HepG2 (cell line): ENCODE measurements around the gene CELF4. TPM values are rescaled to one million over a fixed set of nuclear protein-coding genes. Genes with fewer than 3 reads are reported as not detected.

Experiments used
- ATAC-seq: fragments of 200-7000 bp; cut with Tn5 transposase; 3 replicates; pipeline ENCODE4 v1.9.1; 2020; ENCODE audit warnings: mild to moderate bottlenecking, moderate library complexity
- BruUV-seq: library from RNA; stranded (reverse); fragments of 400-500 nt; replicated peaks from 2 replicates; lab custom pipeline; 2021; lab: Mats Ljungman, UMichigan
- CTCF ChIA-PET: fragments of 300-600 bp; formaldehyde crosslinking; extraction: SDS; loops from one replicate; lab custom pipeline; 2021; ENCODE audit warnings: low total read pairs, inconsistent platforms, low intra/inter-chr PET ratio; lab: Yijun Ruan, JAX
- POLR2A ChIA-PET: fragments of 350-600 bp; sonication (Branson Sonifier 250); formaldehyde crosslinking; loops from one replicate; lab custom pipeline; 2020; ENCODE audit warnings: antibody characterized with exemption, inconsistent platforms; lab: Yijun Ruan, JAX
- DNase-seq: peaks from one replicate; pipeline ENCODE4 v3.0.0-alpha.2; 2015; ENCODE audit warnings: low spot score
- FAIRE-seq: peaks from 3 replicates; lab custom pipeline; 2011; peaks lifted over from hg19 to GRCh38; lab: Jason Lieb, UNC
- H2AFZ ChIP-seq: one replicate; pipeline ENCODE4 v1.6.1; 2011; ENCODE audit warnings: low read length, inconsistent platforms
- H3K27ac ChIP-seq: fragments of 300-600 bp; 3 replicates; pipeline ENCODE4 v1.8.0; 2011; ENCODE audit warnings: mixed run types, mild to moderate bottlenecking, mixed read lengths, low read length, inconsistent platforms; ENCODE audit not compliant: insufficient read depth; ENCODE audit errors: extremely low read length
- H3K27me3 ChIP-seq, 2 experiments: fragments of 200-600 bp in 1 of 2; 2 replicates in 1 of 2; 3 replicates in 1 of 2; pipeline versions ENCODE4 v1.6.0 to v1.8.0; 2011; ENCODE audit warnings: low read length in 2 of 2, mild to moderate bottlenecking in 2 of 2, moderate library complexity in 2 of 2, inconsistent platforms in 1 of 2; ENCODE audit not compliant: insufficient read depth in 2 of 2, control insufficient read depth in 1 of 2
- H3K36me3 ChIP-seq, 2 experiments: fragments of 200-600 bp in 1 of 2; replicated peaks in 1 of 2; 2 replicates in 1 of 2; 3 replicates in 1 of 2; pipeline versions ENCODE4 v1.5.1 to v1.8.0; 2011; ENCODE audit warnings: low read length in 2 of 2, inconsistent platforms in 1 of 2; ENCODE audit not compliant: insufficient read depth in 2 of 2, control insufficient read depth in 1 of 2
- H3K4me1 ChIP-seq: 2 replicates; pipeline ENCODE4 v1.5.1; 2012; ENCODE audit warnings: low read length, inconsistent platforms; ENCODE audit not compliant: insufficient read depth
- H3K4me2 ChIP-seq: 2 replicates; pipeline ENCODE4 v1.6.0; 2011; ENCODE audit warnings: low read depth, low read length, inconsistent platforms
- H3K4me3 ChIP-seq, 3 experiments: fragments of 200-600 bp in 1 of 3; sonication (generic), shearing (Covaris generic) in 1 of 3; replicated peaks in 1 of 3; 2 replicates each; pipeline ENCODE4 v1.5.1; 2011 to 2016; ENCODE audit warnings: low read length in 3 of 3, inconsistent platforms in 2 of 3, low read depth in 2 of 3, mild to moderate bottlenecking in 2 of 3, control low read depth in 1 of 3, mixed read lengths in 1 of 3; ENCODE audit not compliant: insufficient read depth in 1 of 3
- H3K79me2 ChIP-seq: one replicate; pipeline ENCODE4 v1.6.1; 2011; ENCODE audit warnings: low read length, inconsistent platforms; ENCODE audit not compliant: insufficient read depth
- H3K9ac ChIP-seq: 2 replicates; pipeline ENCODE4 v1.6.0; 2011; ENCODE audit warnings: mild to moderate bottlenecking, low read depth, low read length, inconsistent platforms; ENCODE audit not compliant: insufficient read depth
- H3K9me3 ChIP-seq: 2 replicates; pipeline ENCODE4 v1.5.1; 2012; ENCODE audit warnings: mild to moderate bottlenecking, low read length
- H4K20me1 ChIP-seq: 2 replicates; pipeline ENCODE4 v1.6.0; 2011; ENCODE audit warnings: inconsistent platforms, mild to moderate bottlenecking, low read length, moderate library complexity; ENCODE audit not compliant: insufficient read depth
- BORCS8-MEF2B ChIP-seq: sonication (generic); formaldehyde crosslinking; IDR thresholded peaks from 2 replicates; pipeline ENCODE4 v1.8.0; 2022; ENCODE audit warnings: mild to moderate bottlenecking, missing genetic modification reagents
- E2F1 ChIP-seq: sonication (generic); formaldehyde crosslinking; IDR thresholded peaks from 2 replicates; pipeline ENCODE4 v1.5.0; 2020; ENCODE audit warnings: missing genetic modification reagents
- ELF1 ChIP-seq: sonication (generic); formaldehyde crosslinking; IDR thresholded peaks from 2 replicates; pipeline ENCODE4 v1.4.0; 2020; ENCODE audit warnings: missing genetic modification reagents
- HES4 ChIP-seq: sonication (generic); formaldehyde crosslinking; IDR thresholded peaks from 2 replicates; pipeline ENCODE4 v1.9.0; 2021; ENCODE audit warnings: mild to moderate bottlenecking, missing genetic modification reagents, borderline replicate concordance
- HNRNPK ChIP-seq: fragments of 200-400 bp; formaldehyde crosslinking; IDR thresholded peaks from 2 replicates; pipeline ENCODE4 v1.6.1; 2018; ENCODE audit warnings: low read length, low read depth, moderate library complexity, mild to moderate bottlenecking; ENCODE audit not compliant: poor library complexity, severe bottlenecking
- HNRNPLL ChIP-seq: fragments of 200-400 bp; formaldehyde crosslinking; IDR thresholded peaks from 2 replicates; pipeline ENCODE4 v1.6.1; 2017; ENCODE audit warnings: mild to moderate bottlenecking, low read depth, low read length; ENCODE audit not compliant: poor library complexity, severe bottlenecking
- MAZ ChIP-seq, 2 experiments: sonication (generic) in 1 of 2; formaldehyde crosslinking in 1 of 2; IDR thresholded peaks; 2 replicates each; pipeline versions ENCODE4 v1.5.0 to v1.6.1; 2012 to 2020; ENCODE audit warnings: low read depth in 2 of 2, mild to moderate bottlenecking in 2 of 2, borderline replicate concordance in 1 of 2, improper control_type of control experiment in 1 of 2, low read length in 1 of 2, missing genetic modification reagents in 1 of 2, moderate library complexity in 1 of 2
- PAF1 ChIP-seq: IDR thresholded peaks from 2 replicates; pipeline ENCODE4 v1.6.1; 2016; ENCODE audit warnings: missing genetic modification reagents, missing compliant biosample characterization
- PAX8 ChIP-seq: sonication (generic); formaldehyde crosslinking; IDR thresholded peaks from 2 replicates; pipeline ENCODE4 v1.8.0; 2022; ENCODE audit warnings: mild to moderate bottlenecking, missing genetic modification reagents, borderline replicate concordance
- RFX1 ChIP-seq: fragments of 450-650 bp; IDR thresholded peaks from 2 replicates; pipeline ENCODE4 v1.6.1; 2017
- SALL2 ChIP-seq: sonication (generic); formaldehyde crosslinking; IDR thresholded peaks from 2 replicates; pipeline ENCODE4 v1.8.1; 2023; ENCODE audit warnings: mild to moderate bottlenecking, missing genetic modification reagents, inconsistent platforms
- SMARCE1 ChIP-seq: fragments of 450-650 bp; IDR thresholded peaks from 2 replicates; pipeline ENCODE4 v1.6.1; 2017; ENCODE audit warnings: borderline replicate concordance
- USF2 ChIP-seq, 2 experiments: sonication (generic) in 1 of 2; formaldehyde crosslinking in 1 of 2; IDR thresholded peaks; 2 replicates each; pipeline versions ENCODE4 v1.5.1 to v1.6.1; 2011 to 2020; ENCODE audit warnings: borderline replicate concordance in 1 of 2, low read depth in 1 of 2, low read length in 1 of 2, mild to moderate bottlenecking in 1 of 2, missing genetic modification reagents in 1 of 2, moderate library complexity in 1 of 2
- ZNF10 ChIP-seq: sonication (generic); formaldehyde crosslinking; IDR thresholded peaks from 2 replicates; pipeline ENCODE4 v1.4.0; 2020; ENCODE audit warnings: mild to moderate bottlenecking, low read depth, missing genetic modification reagents, borderline replicate concordance
- ZNF556 ChIP-seq: sonication (generic); formaldehyde crosslinking; IDR thresholded peaks from 2 replicates; pipeline ENCODE4 v1.4.0; 2020; ENCODE audit warnings: mild to moderate bottlenecking, missing genetic modification reagents, borderline replicate concordance
- ZNF564 ChIP-seq: sonication (generic); formaldehyde crosslinking; IDR thresholded peaks from 2 replicates; pipeline ENCODE4 v1.8.1; 2023; ENCODE audit warnings: mild to moderate bottlenecking, missing genetic modification reagents
- WGBS: methylation state at CpG from one replicate; pipeline ENCODE4 v1.1.6; 2017; ENCODE audit warnings: low lambda C conversion rate; 5-methylcytosine and 5-hydroxymethylcytosine counted together
- in situ Hi-C: cut with HindIII; loops from 2 replicates; pipeline ENCODE4 v1.10.0; 2017; ENCODE audit warnings: low pct_unique_long_range_greater_than_20kb; ENCODE audit not compliant: extremely low pct_ligation_motif_present
- intact Hi-C: fragments of 100-400 bp; cut with micrococcal nuclease; formaldehyde crosslinking; loops from one replicate; pipeline ENCODE4 v1.10.0; 2022; ENCODE audit not compliant: unreplicated experiment
- polyA plus RNA-seq, 8 experiments: library from polyadenylated mRNA; depleted of rRNA in 3 of 8; stranded (reverse) in 7 of 8; unstranded in 1 of 8; fragments of >200 nt; fragmentation: Illumina TruSeq in 4 of 8; extraction: Trizol in 4 of 8; gene quantifications; 2 replicates each; pipeline versions ENCODE4 v1.2.1 to v1.2.3, GENCODE V29; 2011 to 2016; ENCODE audit warnings: low read depth in 4 of 8, missing spikeins in 1 of 8, mixed read lengths in 1 of 8; ENCODE audit not compliant: insufficient read depth in 1 of 8
- total RNA-seq, 5 experiments: library from RNA; depleted of rRNA; stranded (reverse); fragments of >200 nt; fragmentation: Illumina TruSeq; extraction: Trizol; gene quantifications; 2 replicates each; pipeline ENCODE4 v1.2.3, GENCODE V29; 2016; ENCODE audit warnings: low read depth in 1 of 5
- TF ChIP-seq, protein P1 (sequence below): sonication (generic); formaldehyde crosslinking; IDR thresholded peaks from 2 replicates; pipeline ENCODE4 v1.5.1; 2020; ENCODE audit warnings: mild to moderate bottlenecking, moderate library complexity, missing genetic modification reagents
- TF ChIP-seq, protein P2 (sequence below): sonication (generic); formaldehyde crosslinking; IDR thresholded peaks from 2 replicates; pipeline ENCODE4 v1.9.0; 2022; ENCODE audit warnings: missing genetic modification reagents, mild to moderate bottlenecking, borderline replicate concordance

Gene CELF4
- total and polyA plus RNA-seq, 2 of the 13 experiments (the other 11 are each of a cell fraction or from before 2014, with no cell fraction given) = not detected

- H3K4me1 ChIP-seq = no peaks in the 10 kb centered on the region
- no TSS peak for BruUV-seq
- FAIRE-seq (no peak), DNase-seq (no peak), ATAC-seq (no peak)
- intact Hi-C loops = no loop called here
- H3K9me3 ChIP-seq = no peaks in the 10 kb centered on the region
- no peak overlapping the region for H3K4me2 ChIP-seq
- in situ Hi-C loops = no loop called here
- no peaks in the 10 kb centered on the region for H4K20me1 ChIP-seq
- H3K9ac ChIP-seq = no peak overlapping the region
- WGBS = 0% methylated on average over 5 of the region's 5 CpGs
- POLR2A ChIA-PET = no interaction called here
- no peaks in the 10 kb centered on the region for H3K79me2 ChIP-seq
- no peak overlapping the region for H3K4me3 ChIP-seq
- H3K27ac ChIP-seq = no peak overlapping the region
- H3K36me3 ChIP-seq = no peaks in the 10 kb centered on the region
- no peak overlapping the region for H2AFZ ChIP-seq
- peaks cover 5 to 12% of the 10 kb centered on the region in 2 experiments; a peak in 3 of 5 replicates for H3K27me3 ChIP-seq
- CTCF ChIA-PET = no interaction called here
- no peak for TF ChIP-seq HNRNPLL
- TF ChIP-seq, protein P1, sequence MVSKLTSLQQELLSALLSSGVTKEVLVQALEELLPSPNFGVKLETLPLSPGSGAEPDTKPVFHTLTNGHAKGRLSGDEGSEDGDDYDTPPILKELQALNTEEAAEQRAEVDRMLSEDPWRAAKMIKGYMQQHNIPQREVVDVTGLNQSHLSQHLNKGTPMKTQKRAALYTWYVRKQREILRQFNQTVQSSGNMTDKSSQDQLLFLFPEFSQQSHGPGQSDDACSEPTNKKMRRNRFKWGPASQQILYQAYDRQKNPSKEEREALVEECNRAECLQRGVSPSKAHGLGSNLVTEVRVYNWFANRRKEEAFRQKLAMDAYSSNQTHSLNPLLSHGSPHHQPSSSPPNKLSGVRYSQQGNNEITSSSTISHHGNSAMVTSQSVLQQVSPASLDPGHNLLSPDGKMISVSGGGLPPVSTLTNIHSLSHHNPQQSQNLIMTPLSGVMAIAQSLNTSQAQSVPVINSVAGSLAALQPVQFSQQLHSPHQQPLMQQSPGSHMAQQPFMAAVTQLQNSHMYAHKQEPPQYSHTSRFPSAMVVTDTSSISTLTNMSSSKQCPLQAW (CRISPR knock-in tag) = no peak
- no peak for TF ChIP-seq ZNF10 (CRISPR knock-in tag)
- TF ChIP-seq USF2 (IDR thresholded peaks at IDR 0.05; ENCODE audit: low read depth, low read length) = no peak
- TF ChIP-seq USF2 (CRISPR knock-in tag; IDR thresholded peaks at IDR 0.05; ENCODE audit: borderline replicate concordance) = no peak
- no peak for TF ChIP-seq RFX1
- TF ChIP-seq E2F1 = no peak
- TF ChIP-seq ZNF564 (CRISPR knock-in tag) = no peak
- TF ChIP-seq, protein P2, sequence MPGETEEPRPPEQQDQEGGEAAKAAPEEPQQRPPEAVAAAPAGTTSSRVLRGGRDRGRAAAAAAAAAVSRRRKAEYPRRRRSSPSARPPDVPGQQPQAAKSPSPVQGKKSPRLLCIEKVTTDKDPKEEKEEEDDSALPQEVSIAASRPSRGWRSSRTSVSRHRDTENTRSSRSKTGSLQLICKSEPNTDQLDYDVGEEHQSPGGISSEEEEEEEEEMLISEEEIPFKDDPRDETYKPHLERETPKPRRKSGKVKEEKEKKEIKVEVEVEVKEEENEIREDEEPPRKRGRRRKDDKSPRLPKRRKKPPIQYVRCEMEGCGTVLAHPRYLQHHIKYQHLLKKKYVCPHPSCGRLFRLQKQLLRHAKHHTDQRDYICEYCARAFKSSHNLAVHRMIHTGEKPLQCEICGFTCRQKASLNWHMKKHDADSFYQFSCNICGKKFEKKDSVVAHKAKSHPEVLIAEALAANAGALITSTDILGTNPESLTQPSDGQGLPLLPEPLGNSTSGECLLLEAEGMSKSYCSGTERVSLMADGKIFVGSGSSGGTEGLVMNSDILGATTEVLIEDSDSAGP (CRISPR knock-in tag) = no peak
- no peak for TF ChIP-seq HNRNPK
- no peak for TF ChIP-seq PAF1
- TF ChIP-seq ZNF556 (CRISPR knock-in tag) = no peak
- no peak for TF ChIP-seq SALL2 (CRISPR knock-in tag)
- no peak for TF ChIP-seq PAX8 (CRISPR knock-in tag)
- no peak for TF ChIP-seq ELF1 (CRISPR knock-in tag)
- TF ChIP-seq HES4 (CRISPR knock-in tag) = no peak
- TF ChIP-seq SMARCE1 = no peak
- TF ChIP-seq BORCS8-MEF2B (CRISPR knock-in tag) = no peak
- no peak for TF ChIP-seq MAZ (IDR thresholded peaks at IDR 0.05; ENCODE audit: borderline replicate concordance, low read depth, low read length)
- TF ChIP-seq MAZ (CRISPR knock-in tag; IDR thresholded peaks at IDR 0.05; ENCODE audit: low read depth) = no peak
Observed at GRCh38 chr18:37456395-37456794, 109.2 kb downstream of the CELF4 start.
